ENCODE data around the gene TRIM24.
"Not testable (repeated sequence)": the region's sequence is repeated elsewhere in the genome, so short reads cannot be mapped to it uniquely, and the experiment has no call there.

Gene TRIM24

GRCh38 chr7:138499340-138499739, 39.3 kb downstream of the TRIM24 start:
- no peaks in the 10 kb centered on the region for H3K9me3 ChIP-seq (ENCODE audit: insufficient read depth, low read depth, low read length)
- peaks cover 8% of the 10 kb centered on the region for H3K4me1 ChIP-seq (ENCODE audit: insufficient read depth, low read length, poor library complexity, severe bottlenecking)
- H3K9ac ChIP-seq (ENCODE audit: low read depth, low read length, poor library complexity, severe bottlenecking) = no peak overlapping the region
- no peaks in the 10 kb centered on the region for H3F3A ChIP-seq (ENCODE audit: low read depth)
- H4K20me1 ChIP-seq (ENCODE audit: insufficient read depth, low read length, poor library complexity, severe bottlenecking) = peaks cover 80% of the 10 kb centered on the region
- no peaks in the 10 kb centered on the region for H3K9me2 ChIP-seq (replicated peaks; ENCODE audit: low read depth, low read length)
- H3K36me3 ChIP-seq (ENCODE audit: insufficient read depth, low read length) = peaks cover 18% of the 10 kb centered on the region; the same call in 1 of the 2 replicates
- H2AFZ ChIP-seq (ENCODE audit: low read length) = no peak overlapping the region
- TF ChIP-seq EZH2phosphoT487 (IDR thresholded peaks at IDR 0.05; ENCODE audit: borderline replicate concordance) = no peak
- TF ChIP-seq CTCF (conservative IDR thresholded peaks at IDR 0.05; ENCODE audit: low read length) = no peak
- no peaks in the 10 kb centered on the region for H3K27me3 ChIP-seq (ENCODE audit: insufficient read depth, low read length, poor library complexity, severe bottlenecking)
- H3K4me3 ChIP-seq (ENCODE audit: low read length, poor library complexity, severe bottlenecking) = no peak overlapping the region
- peaks cover 97% of the 10 kb centered on the region for H3K79me2 ChIP-seq (ENCODE audit: insufficient read depth, low read length)
- H3K4me2 ChIP-seq (ENCODE audit: low read depth, low read length, poor library complexity, severe bottlenecking) = no peak overlapping the region

- H3K4me1 ChIP-seq (ENCODE audit: insufficient read depth, low read length, poor library complexity, severe bottlenecking); H3K9ac ChIP-seq (ENCODE audit: low read depth, low read length, poor library complexity, severe bottlenecking); H3K4me2 ChIP-seq (ENCODE audit: low read depth, low read length, poor library complexity, severe bottlenecking); H3K9me3 ChIP-seq (ENCODE audit: insufficient read depth, low read depth, low read length); H3K27me3 ChIP-seq (ENCODE audit: insufficient read depth, low read length, poor library complexity, severe bottlenecking); H3F3A ChIP-seq (ENCODE audit: low read depth); H3K4me3 ChIP-seq (ENCODE audit: low read length, poor library complexity, severe bottlenecking); H3K9me2 ChIP-seq (replicated peaks; ENCODE audit: low read depth, low read length); H2AFZ ChIP-seq (ENCODE audit: low read length): not testable (repeated sequence)
- Histone ChIP-seq H3K79me2 (ENCODE audit: insufficient read depth, low read length) (peaks cover 97% of the 10 kb centered on the region), H4K20me1 (ENCODE audit: insufficient read depth, low read length, poor library complexity, severe bottlenecking) (peaks cover 73% of the 10 kb centered on the region), H3K36me3 (ENCODE audit: insufficient read depth, low read length) (peaks cover 24% of the 10 kb centered on the region; the same call in 1 of the 2 replicates)
Measured at GRCh38 chr7:138500303-138500702, 40.2 kb downstream of the TRIM24 start.

- Histone ChIP-seq H3K4me3 (ENCODE audit: low read length, poor library complexity, severe bottlenecking) (no peak overlapping the region), H3K9ac (ENCODE audit: low read depth, low read length, poor library complexity, severe bottlenecking) (no peak overlapping the region), H3F3A (ENCODE audit: low read depth) (no peaks in the 10 kb centered on the region), H4K20me1 (ENCODE audit: insufficient read depth, low read length, poor library complexity, severe bottlenecking) (peaks cover 73% of the 10 kb centered on the region), H3K27me3 (ENCODE audit: insufficient read depth, low read length, poor library complexity, severe bottlenecking) (no peaks in the 10 kb centered on the region), H3K79me2 (ENCODE audit: insufficient read depth, low read length) (peaks cover 97% of the 10 kb centered on the region), H2AFZ (ENCODE audit: low read length) (no peak overlapping the region), H3K4me1 (ENCODE audit: insufficient read depth, low read length, poor library complexity, severe bottlenecking) (peaks cover 8% of the 10 kb centered on the region), H3K36me3 (ENCODE audit: insufficient read depth, low read length) (peaks cover 30% of the 10 kb centered on the region; the same call in 1 of the 2 replicates), H3K4me2 (ENCODE audit: low read depth, low read length, poor library complexity, severe bottlenecking) (no peak overlapping the region), H3K9me3 (ENCODE audit: insufficient read depth, low read depth, low read length) (no peaks in the 10 kb centered on the region), H3K9me2 (replicated peaks; ENCODE audit: low read depth, low read length) (no peaks in the 10 kb centered on the region)
- TF ChIP-seq CTCF (conservative IDR thresholded peaks at IDR 0.05; ENCODE audit: low read length) (no peak), EZH2phosphoT487 (IDR thresholded peaks at IDR 0.05; ENCODE audit: borderline replicate concordance) (no peak)
Measured at GRCh38 chr7:138500892-138501291, 40.8 kb downstream of the TRIM24 start.

GRCh38 chr7:138502023-138502767, 42.1 kb downstream of the TRIM24 start:
- Histone ChIP-seq H4K20me1 (ENCODE audit: insufficient read depth, low read length, poor library complexity, severe bottlenecking) (peaks cover 72% of the 10 kb centered on the region), H3K4me2 (ENCODE audit: low read depth, low read length, poor library complexity, severe bottlenecking) (peak overlapping the region; percentile 14), H3K4me3 (ENCODE audit: low read length, poor library complexity, severe bottlenecking) (no peak overlapping the region), H3K9ac (ENCODE audit: low read depth, low read length, poor library complexity, severe bottlenecking) (no peak overlapping the region), H2AFZ (ENCODE audit: low read length) (no peak overlapping the region), H3K9me3 (ENCODE audit: insufficient read depth, low read depth, low read length) (no peaks in the 10 kb centered on the region), H3K36me3 (ENCODE audit: insufficient read depth, low read length) (peaks cover 42% of the 10 kb centered on the region; the same call in 1 of the 2 replicates), H3K4me1 (ENCODE audit: insufficient read depth, low read length, poor library complexity, severe bottlenecking) (peaks cover 8% of the 10 kb centered on the region), H3K9me2 (replicated peaks; ENCODE audit: low read depth, low read length) (no peaks in the 10 kb centered on the region), H3F3A (ENCODE audit: low read depth) (no peaks in the 10 kb centered on the region), H3K27me3 (ENCODE audit: insufficient read depth, low read length, poor library complexity, severe bottlenecking) (no peaks in the 10 kb centered on the region), H3K79me2 (ENCODE audit: insufficient read depth, low read length) (peaks cover 97% of the 10 kb centered on the region)
- no peak for TF ChIP-seq CTCF (conservative IDR thresholded peaks at IDR 0.05; ENCODE audit: low read length)
- TF ChIP-seq EZH2phosphoT487 (IDR thresholded peaks at IDR 0.05; ENCODE audit: borderline replicate concordance) = no peak
